Left forelimb (tissue), 1 donor: ENCODE measurements around the gene RESP18.
"Not testable (repeated sequence)": the region's sequence is repeated elsewhere in the genome, so short reads cannot be mapped to it uniquely, and the experiment has no call there.

ENCODE experiments used
- DNase-seq: peaks from one replicate; pipeline ENCODE4 v3.0.0-alpha.2; 2018; ENCODE audit warnings: low spot score

RESP18 gene

DNA sequence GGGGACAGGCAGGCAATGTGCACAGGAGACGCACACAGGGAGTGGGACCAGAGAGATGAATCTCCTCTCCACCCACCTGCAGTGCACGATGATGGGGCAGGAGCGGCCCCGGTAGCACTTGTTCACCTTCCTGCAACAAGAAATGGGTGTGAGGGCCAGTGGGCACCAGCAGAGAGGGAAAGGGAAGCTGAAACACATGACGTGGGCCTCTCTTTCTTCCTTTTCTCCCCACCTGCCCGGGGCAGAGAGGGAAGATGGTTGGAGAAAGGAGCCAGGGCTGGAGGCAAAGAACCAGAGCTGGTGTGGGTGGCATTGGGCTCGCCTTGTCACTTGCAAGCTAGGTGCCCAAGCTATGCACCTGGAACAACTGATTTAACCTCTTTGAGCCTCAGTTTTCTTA lies 41.1 kb downstream of the RESP18 start:
- peak; percentile 41 for DNase-seq

DNA sequence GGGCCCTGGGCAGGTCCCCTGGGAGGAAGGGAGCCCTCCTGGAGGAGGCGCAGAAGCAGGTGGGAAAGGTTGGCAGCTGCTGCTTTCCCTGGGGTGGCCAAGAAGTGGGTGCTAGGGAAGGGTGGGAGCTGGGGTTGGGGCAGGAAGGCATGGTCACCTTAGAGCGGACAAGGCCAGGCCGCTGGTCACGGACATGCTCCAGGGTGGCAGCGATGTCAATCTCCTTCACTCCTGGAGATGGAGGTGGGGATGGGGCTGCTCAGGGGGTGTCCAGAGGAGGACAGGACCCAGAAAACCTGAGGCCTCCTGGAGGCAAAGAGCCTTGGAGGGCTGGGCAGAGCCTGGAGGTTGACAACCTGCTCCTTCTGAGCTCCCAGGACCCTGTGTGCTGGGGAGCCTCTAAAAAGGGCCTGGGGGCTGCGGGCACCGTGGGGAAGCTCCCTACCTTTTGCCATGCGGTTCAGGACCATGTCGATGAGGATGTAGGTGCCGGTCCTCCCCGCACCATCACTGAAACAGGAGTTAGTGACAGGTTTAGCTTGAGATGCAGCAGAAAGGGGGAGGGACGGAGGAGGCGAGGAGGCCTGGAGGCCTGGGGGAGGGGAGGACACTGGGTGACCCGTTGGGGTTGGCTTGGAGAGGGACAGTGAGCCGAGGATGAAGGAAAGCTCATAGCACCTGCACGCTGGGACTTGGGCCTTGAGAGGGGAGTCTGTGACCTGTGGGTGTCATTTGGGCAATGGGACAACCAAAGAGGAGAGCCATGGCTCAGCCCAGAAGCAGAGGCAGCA lies 42.0 kb downstream of the RESP18 start:
- peak; percentile 48 for DNase-seq

DNA sequence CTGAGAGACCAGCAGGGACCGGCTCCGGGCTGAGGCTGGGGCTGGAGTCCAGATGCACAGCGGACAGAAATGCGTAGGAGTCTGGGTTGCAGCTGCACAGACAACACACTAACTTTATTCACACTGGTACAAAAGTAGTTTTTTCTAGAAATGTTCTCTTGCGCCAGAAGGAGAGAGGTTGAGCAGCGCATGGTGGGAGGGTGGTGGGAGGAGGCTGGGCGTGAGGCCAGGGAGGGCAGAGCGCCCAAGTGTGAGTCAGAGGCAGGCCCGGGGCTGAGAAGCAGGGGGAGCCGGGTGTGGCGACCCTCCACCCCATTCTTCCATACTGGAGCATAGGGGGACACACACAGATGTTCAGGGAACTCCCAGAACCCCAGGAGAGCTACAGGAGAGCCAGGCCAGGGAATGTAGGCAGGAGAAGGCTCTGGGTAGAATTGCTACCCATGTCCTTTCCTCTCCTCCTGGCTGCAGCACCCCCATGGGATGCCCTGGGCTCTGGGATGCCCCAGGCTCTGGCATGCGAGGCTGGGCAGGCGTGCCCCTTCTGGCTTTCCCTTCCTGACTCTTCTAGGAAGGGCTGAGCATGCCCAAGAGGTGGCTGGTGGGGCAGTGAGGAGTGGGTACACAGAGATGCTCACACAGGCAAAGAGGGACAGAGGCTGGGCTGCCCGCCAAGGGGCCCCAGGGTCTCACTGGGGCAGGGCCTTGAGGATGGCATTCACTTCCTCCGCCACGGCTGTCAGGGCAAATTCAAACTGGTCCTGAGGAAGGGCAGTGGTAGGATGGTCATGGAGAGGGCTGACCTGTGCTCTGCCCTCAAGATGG lies 42.8 kb downstream of the RESP18 start:
- peak; percentile 91 for DNase-seq

DNA sequence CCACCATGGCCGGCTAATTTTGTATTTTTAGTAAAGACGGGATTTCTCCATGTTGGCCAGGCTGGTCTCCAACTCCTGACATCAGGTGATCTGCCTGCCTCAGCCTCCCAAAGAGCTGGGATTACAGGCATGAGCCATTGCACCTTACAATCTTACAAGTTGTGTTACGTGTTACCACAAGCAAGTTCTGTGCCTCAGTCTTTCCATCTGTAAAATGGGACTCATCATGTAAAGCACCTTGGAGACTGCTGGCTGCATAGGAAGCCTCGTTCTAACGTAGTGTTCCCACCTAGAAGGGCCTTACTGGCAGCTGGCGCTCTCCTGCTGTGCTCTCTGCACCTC lies 43.4 kb downstream of the RESP18 start:
- DNase-seq: no peak

DNA sequence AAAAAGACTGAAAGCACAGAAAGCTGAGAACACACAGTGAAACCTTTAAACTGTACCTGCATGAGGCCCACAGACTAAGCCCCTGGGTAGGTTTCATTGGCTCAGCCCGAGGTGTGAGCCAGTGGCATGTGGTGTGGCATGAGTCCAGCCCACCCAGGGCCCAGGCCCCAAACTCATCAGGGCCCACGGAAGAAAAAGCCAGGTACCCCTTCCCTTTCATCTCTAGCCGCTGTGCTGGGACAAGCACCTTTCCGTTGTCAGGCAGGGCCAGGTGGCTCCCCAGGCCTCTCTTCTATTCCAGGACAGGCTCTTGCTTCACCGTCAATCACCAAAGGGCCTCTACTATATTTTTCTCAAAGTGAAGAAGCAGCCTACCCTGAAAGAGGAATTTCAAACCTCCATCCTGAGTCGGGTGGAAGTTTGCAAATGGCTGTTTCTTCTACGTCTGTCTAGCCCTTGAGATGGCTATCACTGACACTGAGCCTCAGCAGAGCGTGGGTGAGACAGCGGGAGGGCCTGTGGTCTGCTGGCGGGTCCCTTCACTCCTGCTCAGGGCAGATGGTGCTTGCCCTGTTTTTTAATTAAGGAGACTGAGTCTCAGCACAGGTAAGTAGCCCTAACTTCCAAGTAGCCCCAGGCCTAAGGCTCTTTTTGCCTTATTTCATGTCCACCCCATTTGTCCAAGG lies 44.8 kb downstream of the RESP18 start:
- DNase-seq: peak; percentile 61

DNA sequence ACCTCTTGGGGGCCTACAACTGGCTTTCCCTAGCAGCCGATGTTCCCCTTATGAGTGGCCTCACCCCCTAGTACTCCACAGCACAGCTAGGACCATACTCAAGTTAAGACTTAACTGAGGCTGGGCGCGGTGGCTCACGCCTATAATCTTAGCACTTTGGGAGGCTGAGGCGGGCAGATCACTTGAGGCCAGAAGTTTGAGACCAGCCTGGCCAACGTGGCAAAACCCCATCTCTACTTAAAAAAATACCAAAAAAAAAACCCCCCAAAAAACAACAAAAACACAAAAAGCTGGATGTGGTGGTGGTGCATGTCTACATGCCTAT lies 45.5 kb downstream of the RESP18 start:
- not testable (repeated sequence) for DNase-seq

DNA sequence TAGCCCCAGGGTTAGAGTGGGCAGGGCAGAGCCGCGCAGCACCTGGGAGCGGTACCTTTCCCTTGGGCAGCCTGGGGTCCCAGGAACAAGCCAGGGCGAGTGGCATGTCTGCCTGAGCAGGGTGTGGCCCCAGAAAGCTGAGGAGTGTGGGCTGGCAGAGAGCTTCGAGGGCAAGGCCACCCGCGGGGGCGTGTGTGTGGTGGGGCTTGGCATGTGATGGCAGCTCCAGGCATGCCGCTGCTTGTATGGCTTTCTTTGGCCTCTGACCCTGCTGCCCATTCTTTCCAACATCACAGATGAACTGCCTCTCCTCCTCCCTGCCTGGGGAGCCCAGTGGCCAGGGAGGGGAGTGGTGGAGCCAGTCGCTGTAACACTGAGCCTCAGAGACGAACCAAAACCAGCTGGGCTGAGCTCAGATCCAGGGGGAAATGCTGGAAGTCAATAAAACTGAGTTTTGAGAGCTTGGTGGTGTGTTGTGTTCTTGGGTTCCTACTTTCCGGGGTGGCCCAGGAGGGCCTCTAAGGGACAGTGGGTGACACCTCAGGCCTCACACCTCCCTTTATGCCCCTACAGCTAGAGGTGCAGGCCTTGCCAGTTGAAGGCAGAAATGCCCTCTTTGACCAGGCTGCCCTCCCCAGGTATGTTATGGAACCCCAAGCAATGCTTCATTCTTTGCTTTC lies 46.0 kb downstream of the RESP18 start:
- peak; percentile 64 for DNase-seq

DNA sequence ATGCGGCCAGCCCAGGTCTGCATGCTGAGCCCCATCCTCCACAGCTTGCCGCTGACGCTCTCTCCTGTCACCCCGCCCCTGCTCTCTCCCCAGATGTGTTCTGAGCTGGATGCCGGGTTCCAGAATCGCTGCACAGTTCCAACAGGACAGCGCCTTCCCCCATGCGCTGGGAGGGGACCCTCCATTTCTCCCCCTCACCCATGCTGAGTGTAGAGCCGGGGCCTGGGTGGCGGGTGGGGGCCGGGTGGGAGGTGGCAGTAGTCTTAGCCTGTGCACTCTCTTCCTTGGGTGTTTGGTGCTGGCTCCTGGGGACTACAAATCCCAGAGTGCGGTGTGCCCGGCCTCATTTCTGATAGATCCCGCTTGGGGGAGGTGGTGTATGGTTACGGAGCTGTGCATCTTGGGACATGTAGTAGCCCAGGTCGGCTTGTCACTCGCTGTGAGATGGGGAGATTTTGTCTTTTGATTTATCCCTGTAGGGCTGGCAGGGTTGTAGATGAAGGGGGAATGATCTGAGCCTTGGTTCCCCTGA lies 46.6 kb downstream of the RESP18 start:
- no peak for DNase-seq

DNA sequence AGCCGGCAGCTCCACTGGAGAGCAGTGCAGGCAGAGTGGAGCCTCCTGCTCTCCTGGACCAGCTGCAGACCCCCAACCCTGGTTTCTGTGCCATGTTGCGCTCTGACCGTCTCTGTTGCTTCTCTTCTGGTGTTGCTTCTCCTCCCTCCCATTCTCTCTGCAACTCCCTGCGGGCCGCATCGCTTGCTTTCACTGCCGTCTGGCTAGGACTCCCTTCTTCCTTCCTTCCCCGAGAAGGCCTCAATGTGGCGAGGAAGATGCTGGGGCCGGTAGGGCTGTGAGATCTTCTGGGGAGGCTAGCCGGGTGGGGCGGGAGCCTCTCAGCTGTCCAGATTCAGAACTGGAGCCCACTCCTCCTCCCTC lies 47.2 kb downstream of the RESP18 start:
- no peak for DNase-seq

DNA sequence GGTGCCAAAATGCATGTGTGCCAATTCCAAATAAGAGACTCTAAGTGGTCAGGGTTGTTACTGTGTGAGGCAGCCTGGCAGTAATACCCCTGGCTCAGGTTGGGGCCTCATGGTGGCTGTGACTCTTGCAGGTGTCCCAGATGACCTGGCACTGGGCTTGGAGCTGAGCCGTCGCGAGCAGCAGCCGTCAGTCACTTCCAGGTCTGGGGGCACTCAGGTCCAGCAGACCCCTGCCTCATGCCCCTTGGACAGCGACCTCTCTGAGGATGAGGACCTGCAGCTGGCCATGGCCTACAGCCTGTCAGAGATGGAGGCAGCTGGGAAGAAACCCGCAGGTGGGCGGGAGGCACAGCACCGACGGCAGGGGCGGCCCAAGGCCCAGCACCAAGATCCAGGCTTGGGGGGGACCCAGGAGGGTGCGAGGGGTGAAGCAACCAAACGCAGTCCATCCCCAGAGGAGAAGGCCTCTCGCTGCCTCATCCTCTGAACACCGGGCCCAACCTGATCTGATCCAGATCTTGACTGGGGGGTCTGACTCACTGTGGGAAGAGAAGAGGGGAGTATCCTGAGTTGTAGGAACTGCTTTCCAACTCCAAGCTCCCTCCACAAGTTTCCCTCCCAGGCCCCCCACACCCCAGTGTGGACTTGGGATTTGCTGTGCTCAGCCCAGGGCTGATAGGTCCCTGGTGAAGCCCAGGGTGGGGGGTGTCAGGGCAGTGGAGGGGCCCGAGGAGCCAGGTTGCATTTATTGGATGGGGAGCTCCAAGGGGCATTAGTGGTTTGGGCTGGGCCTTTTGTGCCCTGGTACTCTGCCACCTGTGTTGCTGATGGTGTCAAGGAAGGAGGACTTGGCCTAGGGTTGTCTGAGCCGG lies 47.8 kb downstream of the RESP18 start:
- no peak for DNase-seq

DNA sequence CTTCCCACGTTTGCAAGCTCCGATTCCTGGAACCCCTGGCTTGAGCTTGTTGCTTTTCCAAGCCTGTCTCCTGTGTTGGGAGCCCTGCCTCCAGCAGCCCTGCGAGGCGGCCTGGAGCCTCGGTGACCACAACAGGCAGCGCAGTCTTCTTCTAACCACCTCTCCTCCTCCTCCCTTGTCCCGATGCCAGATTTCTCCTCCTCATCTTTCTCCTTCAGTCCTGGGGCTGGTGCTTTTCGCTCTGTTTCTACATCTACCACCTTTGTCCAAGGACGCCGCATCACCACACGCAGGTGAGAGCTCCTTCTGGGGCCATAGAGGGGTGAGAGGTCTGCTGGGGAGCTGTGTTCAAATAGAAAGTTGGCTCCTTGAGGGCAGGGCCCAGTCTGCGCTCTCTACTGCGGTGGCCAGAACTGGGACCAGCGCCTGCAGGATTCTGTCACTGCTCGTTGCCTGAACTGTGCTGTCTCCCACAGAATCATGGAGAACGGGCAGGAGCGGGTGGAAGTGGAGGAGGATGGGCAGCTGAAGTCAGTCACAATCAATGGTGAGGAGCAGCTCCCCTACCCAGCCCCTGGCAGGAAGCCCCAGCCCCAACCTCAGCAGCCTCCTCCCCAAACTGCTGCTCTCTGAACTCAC lies 49.5 kb downstream of the RESP18 start:
- no peak for DNase-seq

DNA sequence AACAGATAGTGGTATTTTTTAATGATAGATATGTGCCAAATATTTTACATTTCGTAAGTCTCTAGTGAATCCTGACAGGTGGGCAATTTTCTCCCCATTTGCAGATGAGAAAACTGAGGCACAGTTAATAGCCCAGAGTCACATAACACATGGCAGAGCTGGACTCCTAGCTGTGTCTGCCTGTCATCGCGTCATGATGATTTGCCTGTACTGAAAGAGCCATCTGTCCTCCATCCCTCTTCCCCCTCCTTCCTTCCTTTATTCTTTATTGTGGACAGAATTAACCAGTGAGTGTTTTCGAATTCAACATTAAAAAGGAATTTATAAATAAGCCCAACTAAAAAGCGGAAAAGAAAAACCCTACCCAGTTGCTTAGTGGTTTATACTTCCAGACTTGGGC lies 50.2 kb downstream of the RESP18 start:
- no peak for DNase-seq

DNA sequence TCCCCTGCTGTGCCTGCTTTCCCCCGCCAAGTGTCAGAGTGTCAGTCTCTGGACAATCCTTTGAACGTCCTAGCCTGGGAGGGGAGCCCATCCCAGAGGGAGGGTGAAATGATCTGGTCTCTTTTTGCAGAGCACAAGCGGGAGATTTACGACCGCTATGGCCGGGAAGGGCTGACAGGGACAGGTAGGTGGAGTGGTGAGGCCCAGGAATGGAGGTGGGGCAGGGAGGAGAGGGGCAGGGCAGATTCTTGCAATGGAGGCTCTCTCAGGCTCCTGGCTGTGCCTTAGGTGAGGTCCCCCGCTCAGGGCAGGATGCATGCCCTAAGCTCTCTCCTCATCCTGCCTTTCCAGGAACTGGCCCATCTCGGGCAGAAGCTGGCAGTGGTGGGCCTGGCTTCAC lies 51.0 kb downstream of the RESP18 start:
- DNase-seq: no peak

DNA sequence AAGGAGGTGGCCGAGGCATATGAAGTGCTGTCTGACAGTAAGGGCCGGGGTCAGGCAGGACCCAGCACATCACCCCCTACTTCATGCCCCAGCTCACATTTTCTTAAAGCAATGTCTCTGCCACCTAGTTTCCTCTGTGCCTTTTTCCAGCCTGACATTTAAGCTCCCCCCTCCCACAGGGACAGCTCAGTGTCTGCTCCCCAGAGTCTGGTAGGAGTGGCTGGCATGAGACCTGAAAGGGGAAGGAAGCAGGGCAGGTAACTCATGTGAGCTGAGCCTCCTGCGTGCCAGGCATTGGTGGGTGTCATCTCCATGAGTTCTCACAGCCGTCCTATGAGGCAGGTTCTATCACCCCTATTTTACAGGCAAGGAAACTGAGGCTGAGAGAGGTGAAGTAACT lies 51.9 kb downstream of the RESP18 start:
- no peak for DNase-seq

DNA sequence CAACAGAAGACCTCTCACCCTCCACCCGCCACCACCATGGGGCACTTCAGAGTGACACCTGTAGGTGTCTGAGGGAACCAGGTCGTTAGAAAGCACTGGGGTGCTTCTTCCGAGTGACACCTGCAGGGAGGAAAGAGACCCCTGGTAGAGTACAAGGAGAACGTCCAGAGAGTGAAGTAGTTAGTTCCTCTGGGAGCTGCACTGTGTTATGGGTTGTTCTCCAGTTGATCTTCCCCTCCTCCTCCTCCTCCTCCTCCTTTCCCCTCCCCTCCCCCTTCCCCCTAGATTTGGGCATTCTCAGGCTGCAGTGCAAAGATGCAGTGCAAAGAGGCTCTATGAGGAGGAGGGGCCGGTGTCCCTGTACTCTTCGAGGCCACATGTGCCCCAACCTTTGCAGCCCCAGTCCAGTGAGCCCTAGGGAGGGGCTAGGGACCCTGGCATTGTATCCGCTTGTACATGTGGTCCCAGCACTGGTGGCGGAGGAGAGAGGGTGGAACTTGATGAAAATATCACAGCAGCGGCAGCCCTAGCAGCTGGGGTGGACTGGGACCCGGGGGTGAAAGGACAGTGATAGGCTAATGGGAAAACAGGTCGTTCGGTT lies 52.5 kb downstream of the RESP18 start:
- peak; percentile 64 for DNase-seq

DNA sequence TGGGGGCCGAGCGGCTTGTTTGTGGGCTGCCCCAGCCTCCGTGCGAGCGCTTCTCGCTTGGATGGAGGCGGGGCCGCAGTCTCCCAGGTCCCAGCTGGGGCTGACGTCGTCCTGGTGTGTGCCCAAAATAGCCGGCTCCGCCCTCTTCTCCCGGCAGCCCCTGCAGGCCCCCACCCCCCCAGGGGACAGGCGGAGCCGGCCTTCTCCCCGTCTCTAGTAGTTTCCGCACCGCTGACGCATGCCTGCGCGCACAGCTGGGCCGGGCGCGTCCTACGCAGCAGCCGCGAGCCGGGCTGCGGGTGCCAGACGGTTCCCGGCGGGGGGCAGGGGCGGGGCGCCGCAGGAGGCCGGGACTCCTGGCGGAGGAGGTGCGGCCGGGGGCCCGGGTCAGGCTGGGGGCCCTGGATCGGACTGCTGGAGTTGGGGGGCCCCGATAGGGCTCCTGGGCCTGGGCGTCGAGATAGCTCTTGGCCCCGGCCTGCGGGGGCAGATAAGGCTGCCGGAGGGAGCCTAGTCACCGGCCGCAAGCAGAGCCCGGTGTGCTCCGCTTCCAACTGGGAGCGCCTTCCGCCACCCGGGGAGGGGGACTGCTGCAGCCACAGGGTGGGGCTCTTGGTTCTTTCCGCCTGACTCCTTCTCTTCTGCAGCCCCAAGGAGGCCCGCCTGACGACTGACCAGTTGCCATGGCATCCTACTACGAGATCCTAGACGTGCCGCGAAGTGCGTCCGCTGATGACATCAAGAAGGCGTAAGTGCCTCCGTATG lies 53.2 kb downstream of the RESP18 start, which contains the start of gene DNAJB2:
DNAJB2 (plus strand) TSS at position 216 of the 765 bp plus-strand sequence; CDS start at position 684, 468 bp downstream.
- peak; percentile 100 for DNase-seq

DNA sequence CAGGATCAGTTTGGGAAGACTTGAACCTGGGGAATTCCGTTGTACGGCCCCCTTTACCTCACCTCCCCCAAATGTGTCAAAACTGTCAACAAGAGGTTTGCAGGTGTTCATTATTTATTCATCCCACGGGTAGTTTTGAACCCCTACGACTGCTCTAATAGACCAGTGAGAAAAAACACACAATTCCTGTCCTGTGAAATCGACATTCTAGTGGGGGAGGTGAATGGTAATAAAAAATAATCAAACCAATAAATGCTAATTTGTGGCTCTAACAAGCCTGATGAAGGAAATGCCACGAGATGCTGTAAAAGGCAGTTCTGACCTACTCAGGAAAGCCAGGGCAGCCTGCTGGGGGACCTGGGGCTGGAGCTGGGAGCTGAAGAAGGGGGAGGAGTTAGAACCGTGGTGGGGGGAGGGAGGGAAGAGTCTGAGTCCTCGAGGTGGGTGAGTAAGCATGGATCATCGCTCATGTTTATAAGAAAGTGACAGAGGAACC lies 53.8 kb downstream of the RESP18 start:
- DNase-seq: no peak

DNA sequence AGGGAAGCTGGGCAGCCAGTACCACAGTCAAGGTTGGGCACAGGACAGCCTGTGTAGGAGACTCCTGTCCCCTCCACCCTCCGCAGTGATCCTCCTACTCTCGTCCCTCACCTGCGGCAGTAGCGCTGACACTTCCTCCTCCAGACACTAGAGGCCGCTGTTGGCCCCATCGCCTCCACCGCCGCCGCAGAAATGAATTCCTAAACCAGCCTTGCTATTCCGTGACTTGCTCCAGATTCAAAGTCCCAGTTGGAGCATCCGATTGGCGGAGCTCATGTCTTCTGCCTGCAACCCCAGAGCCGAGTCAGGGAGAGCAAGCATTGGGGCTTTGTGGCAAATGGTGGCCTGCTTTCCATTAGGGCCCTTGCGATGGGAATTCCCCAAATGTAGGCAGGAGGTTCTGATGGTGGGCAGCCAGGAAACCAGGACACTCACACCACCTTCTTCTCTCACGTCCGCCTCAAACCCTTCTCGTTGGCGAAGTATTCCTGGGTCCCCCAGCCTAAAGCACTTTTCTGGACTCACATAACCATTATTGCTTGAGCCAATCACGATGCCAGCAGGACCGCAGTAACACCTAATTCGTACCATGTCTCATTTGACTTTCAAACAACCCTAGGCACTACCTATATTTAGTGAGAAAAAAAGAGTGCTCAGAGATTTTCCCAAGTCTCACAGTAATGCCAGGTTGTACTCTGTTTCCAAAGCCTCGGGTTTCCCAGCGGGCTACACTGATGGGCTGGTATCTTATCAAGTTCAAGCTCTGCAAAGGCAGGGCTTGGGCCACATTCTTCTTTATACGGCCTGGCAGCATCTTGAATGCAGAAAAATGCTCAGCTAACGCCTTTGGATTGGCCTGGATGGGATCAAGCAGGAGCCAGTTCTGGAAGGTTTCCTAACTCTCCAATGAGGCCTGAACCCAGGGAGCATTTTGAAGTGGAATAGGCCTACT lies 54.6 kb downstream of the RESP18 start:
- peak; percentile 87 for DNase-seq
